H1 (cell line): Measurements from ENCODE around the gene LTN1. TPM values are rescaled to one million over a fixed set of nuclear protein-coding genes. Genes with fewer than 3 reads are reported as not detected.
A peak's percentile ranks its signal among the peaks of the same experiment; 100 is the strongest.

Source experiments
- CTCF ChIA-PET: fragments of 300-600 bp; sonication (Branson Sonifier 250); formaldehyde crosslinking; loops from one replicate; lab custom pipeline; 2021; ENCODE audit not compliant: partially characterized antibody; lab: Charles Lee
- POLR2A ChIA-PET: fragments of 300-600 bp; sonication (Branson Sonifier 250); formaldehyde crosslinking; loops from one replicate; lab custom pipeline; 2021; ENCODE audit warnings: inconsistent platforms; ENCODE audit not compliant: partially characterized antibody; lab: Charles Lee
- DNase-seq, 2 experiments: peaks; one replicate each; pipeline versions ENCODE4 v3.0.0 to v3.0.0-alpha.2; 2010 to 2022; ENCODE audit warnings: low spot score in 2 of 2, low read depth in 1 of 2, mixed read lengths in 1 of 2
- FAIRE-seq: peaks from 2 replicates; lab custom pipeline; 2011; peaks lifted over from hg19 to GRCh38; lab: Jason Lieb, UNC
- H2AFZ ChIP-seq: 2 replicates; pipeline ENCODE4 v1.8.1; 2012; ENCODE audit warnings: low read length, inconsistent platforms
- H2AK5ac ChIP-seq: 2 replicates; pipeline ENCODE4 v1.6.1; 2013; ENCODE audit warnings: low read depth, low read length
- H2BK120ac ChIP-seq: replicated peaks from 2 replicates; pipeline ENCODE3; 2013; ENCODE audit warnings: low read depth, low read length, inconsistent platforms
- H2BK12ac ChIP-seq: 2 replicates; pipeline ENCODE4 v1.6.1; 2013; ENCODE audit warnings: low read depth, low read length
- H2BK15ac ChIP-seq: 2 replicates; pipeline ENCODE4 v1.6.1; 2013; ENCODE audit warnings: low read length
- H2BK20ac ChIP-seq: 2 replicates; pipeline ENCODE4 v1.6.1; 2013; ENCODE audit warnings: low read length
- H2BK5ac ChIP-seq: 2 replicates; pipeline ENCODE4 v1.6.1; 2013; ENCODE audit warnings: low read depth, low read length
- H3K14ac ChIP-seq: 2 replicates; pipeline ENCODE4 v1.6.1; 2013; ENCODE audit warnings: inconsistent platforms; ENCODE audit not compliant: insufficient read length
- H3K18ac ChIP-seq: 2 replicates; pipeline ENCODE4 v1.6.1; 2013; ENCODE audit warnings: low read length; ENCODE audit errors: extremely low read depth
- H3K23ac ChIP-seq: 2 replicates; pipeline ENCODE4 v1.6.1; 2013; ENCODE audit warnings: inconsistent platforms; ENCODE audit not compliant: insufficient read length
- H3K23me2 ChIP-seq: 2 replicates; pipeline ENCODE4 v1.6.1; 2013; ENCODE audit warnings: low read depth, low read length
- H3K27ac ChIP-seq: 2 replicates; pipeline ENCODE4 v1.6.1; 2011; ENCODE audit warnings: low read depth, low read length, inconsistent platforms
- H3K27me3 ChIP-seq, 4 experiments: replicated peaks in 1 of 4; 1 replicate in 1 of 4; 2 replicates in 3 of 4; pipeline versions ENCODE4 v1.6.1 to v1.8.1; 2011 to 2013; ENCODE audit warnings: low read length in 3 of 4, mild to moderate bottlenecking in 3 of 4, inconsistent platforms in 2 of 4, mixed read lengths in 2 of 4, moderate library complexity in 1 of 4; ENCODE audit not compliant: control insufficient read depth in 3 of 4, insufficient read depth in 3 of 4; ENCODE audit errors: extremely low read depth in 1 of 4
- H3K36me3 ChIP-seq, 4 experiments: 2 replicates each; pipeline versions ENCODE4 v1.6.1 to v1.8.1; 2011 to 2013; ENCODE audit warnings: mild to moderate bottlenecking in 4 of 4, low read length in 3 of 4, moderate library complexity in 2 of 4, control low read depth in 1 of 4, inconsistent platforms in 1 of 4; ENCODE audit not compliant: insufficient read depth in 4 of 4, control insufficient read depth in 2 of 4
- H3K4ac ChIP-seq: replicated peaks from 2 replicates; pipeline ENCODE3; 2013; ENCODE audit warnings: low read length, low read depth, mixed read lengths, inconsistent platforms; ENCODE audit not compliant: insufficient read length
- H3K4me1 ChIP-seq, 4 experiments: replicated peaks in 1 of 4; 1 replicate in 1 of 4; 2 replicates in 3 of 4; pipeline versions ENCODE4 v1.6.1 to v1.8.1; 2011 to 2013; ENCODE audit warnings: low read length in 3 of 4, inconsistent platforms in 2 of 4, mixed read lengths in 1 of 4; ENCODE audit not compliant: insufficient read depth in 4 of 4, control insufficient read depth in 3 of 4
- H3K4me2 ChIP-seq, 2 experiments: 2 replicates each; pipeline versions ENCODE4 v1.6.1 to v1.8.1; 2011 to 2013; ENCODE audit warnings: low read depth in 2 of 2, low read length in 2 of 2, control low read depth in 1 of 2, inconsistent platforms in 1 of 2, mild to moderate bottlenecking in 1 of 2; ENCODE audit not compliant: insufficient read depth in 1 of 2
- H3K4me3 ChIP-seq, 4 experiments: fragments of 200-600, 300-600 bp in 1 of 4; sonication (generic), shearing (Covaris generic), sonication (Bioruptor Twin) in 1 of 4; 2 replicates each; pipeline versions ENCODE4 v1.5.1 to v1.8.1; 2011 to 2016; ENCODE audit warnings: low read length in 4 of 4, low read depth in 3 of 4, control low read depth in 2 of 4, inconsistent platforms in 2 of 4, mild to moderate bottlenecking in 2 of 4, mixed read lengths in 1 of 4, moderate library complexity in 1 of 4; ENCODE audit not compliant: insufficient read depth in 2 of 4; ENCODE audit errors: extremely low read depth in 1 of 4
- H3K56ac ChIP-seq: replicated peaks from 2 replicates; pipeline ENCODE3; 2013; ENCODE audit warnings: low read depth, mild to moderate bottlenecking, mixed read lengths, low read length, inconsistent platforms; ENCODE audit not compliant: insufficient read length
- H3K79me1 ChIP-seq: 2 replicates; pipeline ENCODE4 v1.6.1; 2013; ENCODE audit warnings: low read depth, low read length, control low read depth
- H3K79me2 ChIP-seq, 2 experiments: 2 replicates each; pipeline versions ENCODE4 v1.6.1 to v1.8.1; 2012 to 2013; ENCODE audit warnings: low read length in 2 of 2, mild to moderate bottlenecking in 2 of 2, inconsistent platforms in 1 of 2; ENCODE audit not compliant: insufficient read depth in 2 of 2, control insufficient read depth in 1 of 2
- H3K9ac ChIP-seq, 4 experiments: replicated peaks in 1 of 4; 1 replicate in 1 of 4; 2 replicates in 3 of 4; pipeline versions ENCODE4 v1.6.1 to v1.8.1; 2011 to 2013; ENCODE audit warnings: low read depth in 3 of 4, low read length in 3 of 4, control low read depth in 2 of 4, mild to moderate bottlenecking in 2 of 4, moderate library complexity in 2 of 4, inconsistent platforms in 1 of 4; ENCODE audit errors: extremely low read depth in 1 of 4
- H3K9me3 ChIP-seq, 2 experiments: 2 replicates each; pipeline versions ENCODE4 v1.6.1 to v1.8.1; 2012 to 2013; ENCODE audit warnings: mild to moderate bottlenecking in 2 of 2, moderate library complexity in 2 of 2, control low read depth in 1 of 2, inconsistent platforms in 1 of 2, low read depth in 1 of 2, low read length in 1 of 2, mixed read lengths in 1 of 2; ENCODE audit not compliant: insufficient read depth in 2 of 2
- H4K20me1 ChIP-seq, 2 experiments: replicated peaks in 1 of 2; 2 replicates each; pipeline versions ENCODE3 to v1.8.1; 2011 to 2013; ENCODE audit warnings: inconsistent platforms in 2 of 2, low read length in 2 of 2, mild to moderate bottlenecking in 1 of 2; ENCODE audit not compliant: insufficient read depth in 2 of 2, control insufficient read depth in 1 of 2
- H4K5ac ChIP-seq: 2 replicates; pipeline ENCODE4 v1.6.1; 2013; ENCODE audit warnings: low read length, low read depth, mixed read lengths, inconsistent platforms; ENCODE audit not compliant: insufficient read length
- H4K8ac ChIP-seq: 2 replicates; pipeline ENCODE4 v1.8.0; 2013; ENCODE audit warnings: mild to moderate bottlenecking, moderate library complexity, low read length, inconsistent platforms; ENCODE audit not compliant: insufficient read depth; ENCODE audit errors: extremely low read depth
- H4K91ac ChIP-seq: replicated peaks from 2 replicates; pipeline ENCODE3; 2013; ENCODE audit warnings: low read length, mixed read lengths, inconsistent platforms; ENCODE audit not compliant: insufficient read length
- ATF2 ChIP-seq: IDR thresholded peaks from 2 replicates; pipeline ENCODE4 v1.6.1; 2012; ENCODE audit warnings: low read length, inconsistent platforms
- CTBP2 ChIP-seq: IDR thresholded peaks from 2 replicates; pipeline ENCODE4 v1.7.0; 2011; ENCODE audit warnings: borderline replicate concordance, mild to moderate bottlenecking, moderate library complexity, mixed read lengths, low read length; ENCODE audit not compliant: insufficient read depth, insufficient read length
- EP300 ChIP-seq, 2 experiments: IDR thresholded peaks; 1 replicate in 1 of 2; 2 replicates in 1 of 2; pipeline ENCODE4 v1.6.1; 2011 to 2012; ENCODE audit warnings: low read depth in 2 of 2, low read length in 2 of 2, mild to moderate bottlenecking in 2 of 2, borderline replicate concordance in 1 of 2, inconsistent platforms in 1 of 2, moderate library complexity in 1 of 2
- MAFK ChIP-seq: IDR thresholded peaks from 2 replicates; pipeline ENCODE4 v1.6.1; 2012; ENCODE audit warnings: low read depth, mild to moderate bottlenecking, improper control_type of control experiment, low read length
- RXRA ChIP-seq: IDR thresholded peaks from 2 replicates; pipeline ENCODE4 v1.6.1; 2011; ENCODE audit warnings: low read depth, mild to moderate bottlenecking, low read length, moderate library complexity; ENCODE audit not compliant: insufficient read depth
- SIN3A ChIP-seq, 2 experiments: IDR thresholded peaks in 1 of 2; conservative IDR thresholded peaks in 1 of 2; 2 replicates each; pipeline ENCODE4 v1.6.1; 2011 to 2012; ENCODE audit warnings: low read length in 2 of 2, improper control_type of control experiment in 1 of 2, low read depth in 1 of 2, mild to moderate bottlenecking in 1 of 2
- SP2 ChIP-seq: IDR thresholded peaks from 2 replicates; pipeline ENCODE4 v1.6.1; 2012; ENCODE audit warnings: mild to moderate bottlenecking, low read length, inconsistent platforms
- SP4 ChIP-seq: IDR thresholded peaks from 2 replicates; pipeline ENCODE4 v1.6.1; 2012; ENCODE audit warnings: low read length, inconsistent platforms
- TBP ChIP-seq: IDR thresholded peaks from 2 replicates; pipeline ENCODE4 v1.6.1; 2011; ENCODE audit warnings: low read depth, low read length, improper control_type of control experiment
- WGBS, 2 experiments: shearing (Covaris generic) in 1 of 2; methylation state at CpG; one replicate each; pipeline versions ENCODE4 v1.1.6 to v1.1.7; 2013 to 2015; ENCODE audit warnings: low lambda C conversion rate in 2 of 2, mixed read lengths in 2 of 2, inconsistent platforms in 1 of 2, low coverage in 1 of 2, missing lambda C conversion rate in 1 of 2; ENCODE audit not compliant: insufficient replicate concordance in 2 of 2, insufficient coverage in 1 of 2, insufficient read length in 1 of 2; ENCODE audit errors: extremely low coverage in 1 of 2, missing lambda C conversion rate in 1 of 2; 5-methylcytosine and 5-hydroxymethylcytosine counted together
- polyA plus RNA-seq, 7 experiments: library from polyadenylated mRNA; depleted of rRNA in 3 of 7; stranded (reverse) in 5 of 7; unstranded in 2 of 7; fragments of >200 nt in 5 of 7; fragments of 200-250 nt in 2 of 7; gene quantifications; 1 replicate in 5 of 7; 2 replicates in 1 of 7; 4 replicates in 1 of 7; pipeline versions ENCODE4 v1.2.1 to v1.2.3, GENCODE V29; 2011 to 2013; ENCODE audit warnings: missing spikeins in 2 of 7, mixed read lengths in 2 of 7
- total RNA-seq: library from RNA; stranded (reverse); fragmentation: NEBNext Ultra II Directional; extraction: Animal tissue kit (Norgen Biotek cat#: 25700); gene quantifications from 2 replicates; pipeline ENCODE4 v1.2.1, GENCODE V29; 2021

Gene LTN1
- total and polyA plus RNA-seq, 2 of the 8 experiments (the other 6 are each of a cell fraction or from before 2014, with no cell fraction given), result 3.2 to 23.5 TPM

- H2BK12ac ChIP-seq, result no peak overlapping the region
- peak overlapping the region; percentile 88 for H3K18ac ChIP-seq
- 2% methylated on average over 41 of the region's 41 CpGs; no CpG with 5 or more reads in 1 of the 2 experiments for WGBS, 2 experiments
- CTCF ChIA-PET, result interaction anchor here (0.6 to 0.7 kb wide), 2 partner anchors 20 to 60 kb away, joined by 4 read pairs; no protein-coding TSS in a partner anchor
- FAIRE-seq (peak; percentile 84), DNase-seq (peak; percentile 87 to 91)
- peak overlapping the region; percentile 89; the same call in 1 of the 2 replicates for H2AFZ ChIP-seq
- H3K27me3 ChIP-seq, result no peaks in the 10 kb centered on the region
- no peaks in the 10 kb centered on the region; the same call in 1 of the 2 replicates for H3K23me2 ChIP-seq
- H3K4me1 ChIP-seq, result no peaks in the 10 kb centered on the region; a peak in 1 of 7 replicates
- no peaks in the 10 kb centered on the region for H3K36me3 ChIP-seq
- no peaks in the 10 kb centered on the region for H3K9me3 ChIP-seq
- peak overlapping the region; percentile 84; the same call in 1 of the 2 replicates for H4K8ac ChIP-seq
- no peaks in the 10 kb centered on the region for H3K79me1 ChIP-seq
- peak overlapping the region; percentile 67 to 98 (median 90) for H3K4me3 ChIP-seq
- POLR2A ChIA-PET, result interaction anchor here (0.6 to 3.7 kb wide), 7 partner anchors 9 to 141 kb away, joined by 3 to 21 read pairs (median 5); partner anchors contain the start of genes LTN1 and USP16
- H3K9ac ChIP-seq, result peak overlapping the region; percentile 73 to 89 (median 86)
- H3K4ac ChIP-seq, result no peak overlapping the region
- H2AK5ac ChIP-seq, result no peak overlapping the region
- H2BK120ac ChIP-seq, result no peak overlapping the region
- no peaks in the 10 kb centered on the region for H4K20me1 ChIP-seq
- H3K4me2 ChIP-seq, result peak overlapping the region; percentile 42 to 91
- H3K79me2 ChIP-seq, result no peaks in the 10 kb centered on the region
- no peak overlapping the region for H4K91ac ChIP-seq
- H4K5ac ChIP-seq, result peak overlapping the region; percentile 57
- H3K27ac ChIP-seq, result peak overlapping the region; percentile 80
- H2BK20ac ChIP-seq, result no peak overlapping the region
- H2BK15ac ChIP-seq, result no peak overlapping the region
- H2BK5ac ChIP-seq, result peak overlapping the region; percentile 3; the same call in 1 of the 2 replicates
- no peak overlapping the region for H3K23ac ChIP-seq
- peak overlapping the region; percentile 17 for H3K56ac ChIP-seq
- H3K14ac ChIP-seq, result no peak overlapping the region
- TF ChIP-seq SP4 (no peak), SIN3A (conservative IDR thresholded peaks at IDR 0.05 in 1 of 2, IDR thresholded peaks at IDR 0.05 in 1 of 2; ENCODE audit: low read depth in 1 of 2, low read length in 2 of 2) (peak; percentile 78 to 94; a peak in 3 of 4 replicates), ATF2 (no peak), MAFK (no peak), TBP (peak; percentile 92), RXRA (no peak), CTBP2 (no peak), SP2 (no peak), EP300 (IDR thresholded peaks at IDR 0.05; ENCODE audit: borderline replicate concordance in 1 of 2, low read depth in 2 of 2, low read length in 2 of 2) (no peak)
Measured at GRCh38 chr21:29002442-29003144, 9.9 kb upstream of the LTN1 start.
